ENCODE results near the gene CC2D1A.

DNA sequence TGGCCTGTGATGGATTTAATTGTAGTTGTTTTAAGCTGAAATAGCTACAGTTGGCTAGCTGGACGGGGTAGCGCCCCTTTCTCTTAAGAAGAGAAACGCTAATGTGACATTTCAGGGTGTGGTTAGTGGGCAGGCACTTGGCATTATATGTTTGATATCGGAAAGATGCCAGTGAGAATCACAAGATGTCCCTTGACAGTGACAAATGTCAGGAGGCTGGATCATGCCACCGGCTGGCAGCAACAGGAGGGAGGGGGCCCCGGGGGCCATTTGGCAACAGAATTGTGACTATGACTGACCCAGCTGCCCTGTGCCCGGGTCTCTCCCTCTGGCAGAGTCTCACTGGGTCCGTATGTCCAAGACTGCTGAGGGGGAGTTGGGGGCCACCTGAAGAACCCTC is 51.0 kb downstream of the CC2D1A start:
- TF ChIP-seq POLR2A (IDR thresholded peaks at IDR 0.05) = no peak
- TF ChIP-seq, protein P1, sequence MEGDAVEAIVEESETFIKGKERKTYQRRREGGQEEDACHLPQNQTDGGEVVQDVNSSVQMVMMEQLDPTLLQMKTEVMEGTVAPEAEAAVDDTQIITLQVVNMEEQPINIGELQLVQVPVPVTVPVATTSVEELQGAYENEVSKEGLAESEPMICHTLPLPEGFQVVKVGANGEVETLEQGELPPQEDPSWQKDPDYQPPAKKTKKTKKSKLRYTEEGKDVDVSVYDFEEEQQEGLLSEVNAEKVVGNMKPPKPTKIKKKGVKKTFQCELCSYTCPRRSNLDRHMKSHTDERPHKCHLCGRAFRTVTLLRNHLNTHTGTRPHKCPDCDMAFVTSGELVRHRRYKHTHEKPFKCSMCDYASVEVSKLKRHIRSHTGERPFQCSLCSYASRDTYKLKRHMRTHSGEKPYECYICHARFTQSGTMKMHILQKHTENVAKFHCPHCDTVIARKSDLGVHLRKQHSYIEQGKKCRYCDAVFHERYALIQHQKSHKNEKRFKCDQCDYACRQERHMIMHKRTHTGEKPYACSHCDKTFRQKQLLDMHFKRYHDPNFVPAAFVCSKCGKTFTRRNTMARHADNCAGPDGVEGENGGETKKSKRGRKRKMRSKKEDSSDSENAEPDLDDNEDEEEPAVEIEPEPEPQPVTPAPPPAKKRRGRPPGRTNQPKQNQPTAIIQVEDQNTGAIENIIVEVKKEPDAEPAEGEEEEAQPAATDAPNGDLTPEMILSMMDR (IDR thresholded peaks at IDR 0.05) = no peak
